ENCODE results near the gene STXBP6.

The STXBP6 gene

DNA sequence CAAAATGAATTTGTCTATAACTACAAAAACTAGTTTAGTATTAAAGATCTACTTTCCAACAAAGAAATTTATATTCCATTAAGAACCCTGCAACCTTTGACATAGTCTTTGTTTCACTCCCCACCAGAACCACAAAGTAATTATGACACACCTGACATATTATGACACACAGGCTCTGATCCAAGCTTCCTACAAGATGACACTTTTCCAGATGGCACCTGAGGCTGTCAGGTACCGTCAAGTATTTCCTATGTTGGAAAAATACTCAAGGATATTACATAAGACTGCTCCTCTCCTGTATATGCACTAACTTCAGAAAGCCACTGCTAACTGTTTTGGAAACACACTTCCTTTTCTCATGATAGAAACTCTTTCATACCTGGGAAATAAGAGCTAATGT is 38.9 kb downstream of the STXBP6 start:
- no peak for DNase-seq

DNA sequence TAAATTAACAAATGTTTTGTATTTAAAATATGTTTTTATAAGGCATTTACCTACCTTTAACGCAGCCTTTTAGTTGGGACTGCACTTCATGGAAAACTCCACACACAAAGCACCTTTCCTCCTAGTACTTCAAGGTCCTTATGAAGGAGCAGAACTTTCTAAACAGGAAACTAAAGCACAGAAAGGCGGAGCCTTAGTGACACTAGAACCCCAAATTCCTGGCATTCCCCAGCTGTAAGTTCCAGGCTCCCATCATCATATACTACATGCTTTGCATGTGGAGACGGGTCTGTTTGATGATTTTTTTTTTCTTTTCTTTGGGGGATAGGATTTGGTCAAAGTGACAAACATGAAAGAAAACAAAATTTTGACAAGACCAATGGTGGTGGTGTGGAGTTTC is 39.5 kb downstream of the STXBP6 start:
- DNase-seq = no peak

DNA sequence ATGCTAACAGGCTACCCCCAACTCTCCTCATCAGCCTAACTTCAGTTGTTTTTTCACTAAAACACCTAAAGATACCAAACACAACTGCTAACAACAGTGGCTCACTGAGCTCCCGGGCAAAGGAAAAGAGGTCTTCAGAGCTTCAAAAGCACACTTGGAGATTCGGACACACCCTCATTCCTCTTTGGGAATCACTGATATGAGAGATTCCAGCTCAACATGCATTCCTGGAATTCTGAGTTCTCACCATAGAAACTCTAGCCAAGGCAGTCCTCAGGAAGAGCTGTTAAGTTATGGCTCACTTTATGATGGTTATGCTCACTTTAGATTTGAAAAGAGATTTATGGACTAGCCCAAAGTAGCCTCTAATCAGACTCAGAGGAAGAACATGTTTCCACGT is 40.1 kb downstream of the STXBP6 start:
- no peak for DNase-seq

DNA sequence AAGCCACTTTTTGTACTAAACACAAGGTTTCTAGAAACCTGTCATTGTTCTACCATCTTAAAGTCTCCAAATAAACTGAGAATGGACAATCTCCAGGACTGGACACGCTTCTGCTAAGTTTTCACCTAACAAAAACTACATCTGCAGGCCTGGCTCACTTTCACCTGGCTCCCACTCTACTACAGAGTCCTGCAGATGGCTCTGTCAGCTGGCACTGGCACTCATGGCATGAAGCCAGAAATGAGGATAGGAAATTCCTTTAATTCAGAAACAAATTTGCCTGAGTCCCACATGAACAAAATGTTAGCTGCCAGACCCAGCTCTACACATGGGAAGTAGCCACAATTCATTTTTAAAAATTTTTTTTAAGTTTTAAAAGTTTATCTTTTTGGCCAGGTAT is 42.1 kb downstream of the STXBP6 start:
- no peak for DNase-seq

- DNase-seq = no peak
Measured at GRCh38 chr14:25006961-25007795, 42.8 kb downstream of the STXBP6 start.

- no peak for DNase-seq
Measured at GRCh38 chr14:25006031-25006430, 43.9 kb downstream of the STXBP6 start.

DNA sequence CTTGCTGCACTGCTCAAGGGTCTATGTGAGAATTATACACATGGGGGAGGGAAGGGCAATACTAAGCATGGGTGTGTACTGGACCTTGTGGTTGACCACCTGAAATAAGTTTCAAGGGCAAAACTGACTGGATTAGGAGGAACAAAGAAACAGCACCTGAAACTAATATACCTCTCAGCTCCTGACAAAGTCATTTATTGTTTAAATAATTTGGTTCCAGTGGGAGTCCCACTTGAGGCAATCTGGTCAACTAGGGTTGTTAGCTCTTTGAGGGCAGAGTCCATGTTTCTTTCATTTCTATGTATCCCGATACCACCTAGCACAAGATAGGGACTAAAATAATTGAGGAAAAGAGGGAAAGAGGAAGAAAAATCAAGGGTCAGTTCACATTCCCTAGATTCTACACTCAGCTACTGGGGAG is 45.5 kb downstream of the STXBP6 start:
- no peak for DNase-seq

GRCh38 chr14:25003537-25003936 is 46.4 kb downstream of the STXBP6 start:
- no peak for DNase-seq

- no peak for DNase-seq
Measured at GRCh38 chr14:25001601-25002000, 48.3 kb downstream of the STXBP6 start.

- no peak for DNase-seq
Measured at GRCh38 chr14:25001156-25001555, 48.8 kb downstream of the STXBP6 start.

DNA sequence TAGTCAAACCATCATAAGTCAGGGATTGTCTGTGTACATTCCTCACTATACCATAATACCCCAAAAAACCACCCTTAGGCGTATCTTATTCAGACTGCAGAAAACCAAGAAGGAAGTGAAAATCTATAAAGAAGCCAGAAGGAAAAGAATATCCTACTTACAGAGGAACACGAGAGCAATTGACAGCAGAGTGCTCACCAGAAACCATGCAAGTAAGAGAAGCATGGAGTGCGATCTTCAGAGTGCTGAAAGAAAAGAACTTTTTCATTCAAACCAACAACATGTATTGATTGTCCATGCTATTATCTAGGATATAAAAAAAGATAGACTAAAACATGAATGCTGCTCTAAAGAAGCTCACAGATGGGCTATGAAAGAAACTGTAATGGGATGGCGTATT is 50.8 kb downstream of the STXBP6 start:
- no peak for DNase-seq

GRCh38 chr14:24996930-24997725 is 52.8 kb downstream of the STXBP6 start:
- DNase-seq = no peak

DNA sequence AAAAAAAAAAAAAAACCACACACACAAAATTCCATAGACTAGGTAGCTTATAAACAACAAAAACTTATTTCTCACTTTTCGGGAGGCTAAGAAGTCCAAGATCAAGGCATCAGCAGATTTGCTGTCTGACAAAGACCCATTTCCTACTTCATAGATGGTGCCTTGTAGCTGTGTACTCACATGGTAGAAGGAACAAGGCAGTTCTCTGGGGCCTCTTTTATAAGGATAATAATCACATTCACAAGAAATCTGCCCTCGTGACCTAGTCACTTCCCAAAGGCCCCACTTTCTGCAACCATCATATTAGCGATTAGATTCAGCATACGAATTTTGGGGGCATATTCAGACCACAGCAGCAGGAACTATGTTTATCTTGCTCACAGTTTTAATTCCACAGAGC is 54.9 kb downstream of the STXBP6 start:
- DNase-seq = no peak

- no peak for DNase-seq
Measured at GRCh38 chr14:24993631-24994030, 56.3 kb downstream of the STXBP6 start.

DNA sequence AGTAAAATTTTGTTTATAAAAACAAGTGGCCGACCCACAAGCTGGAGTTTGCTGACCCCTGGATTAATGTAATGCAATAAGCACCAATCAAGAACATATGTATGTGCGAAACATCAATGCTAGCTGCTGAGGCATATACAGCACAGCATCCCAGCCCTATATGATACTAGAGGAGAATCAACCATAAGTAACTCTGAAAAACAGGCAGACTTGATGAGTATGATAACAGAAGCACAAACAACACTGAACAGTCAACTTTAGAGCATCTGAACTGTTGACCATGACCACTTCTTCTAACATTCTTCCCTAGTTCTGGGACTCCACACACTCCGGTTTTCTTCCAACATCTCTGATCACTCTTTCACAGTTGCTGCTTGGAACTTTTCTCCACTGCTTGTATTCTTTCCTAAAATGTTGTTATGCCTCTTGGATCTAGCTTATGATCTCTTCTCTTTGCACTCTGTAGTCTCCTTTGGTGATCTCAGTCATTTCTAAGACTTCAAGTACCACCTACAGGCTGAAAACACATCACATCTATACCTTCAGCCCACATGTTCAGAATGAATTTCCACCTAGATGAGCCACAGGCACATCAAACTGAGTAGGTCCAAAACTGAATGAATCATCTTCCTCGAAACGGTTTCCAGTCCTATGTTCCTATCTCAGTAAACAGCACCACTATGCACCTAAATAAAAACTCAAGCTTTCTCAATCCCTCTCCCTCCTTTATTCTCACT is 57.2 kb downstream of the STXBP6 start:
- DNase-seq = no peak

DNA sequence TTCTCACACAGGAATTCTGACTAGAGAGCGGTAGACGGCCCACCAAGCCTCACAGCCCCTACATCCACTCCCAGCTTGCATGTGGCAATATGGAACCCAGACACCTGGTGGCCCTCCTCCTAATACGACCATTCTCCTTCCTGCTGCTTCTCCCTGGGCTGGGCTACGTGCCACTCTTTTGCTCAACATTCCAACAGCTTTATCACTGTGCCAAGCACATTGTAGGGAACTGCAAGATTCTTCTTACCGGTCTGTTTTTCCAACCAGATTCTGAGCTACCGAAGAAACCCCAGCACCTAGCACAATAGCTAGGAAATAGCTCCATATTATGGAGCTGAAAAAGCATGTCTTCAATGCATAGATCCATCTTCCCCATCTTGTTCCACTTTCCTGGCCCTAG is 58.1 kb downstream of the STXBP6 start:
- DNase-seq = no peak

DNA sequence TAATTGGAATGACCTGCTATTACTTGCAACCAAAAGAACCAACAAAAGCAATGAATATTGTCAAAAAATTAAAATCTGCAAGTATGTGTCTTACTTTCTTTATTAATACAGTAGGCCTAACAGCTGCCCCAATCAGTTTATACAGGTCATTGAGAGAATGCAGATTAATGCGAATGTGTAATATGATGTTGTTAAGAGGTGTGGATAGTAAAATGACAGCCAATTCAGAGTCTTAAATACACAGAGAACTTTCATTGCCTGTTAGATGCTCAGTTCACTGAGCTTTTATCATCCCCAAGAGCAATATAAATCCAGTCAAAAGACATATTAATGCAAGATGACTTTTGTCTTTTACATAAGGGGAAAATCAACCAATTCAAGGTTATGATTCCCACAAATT is 58.7 kb downstream of the STXBP6 start:
- DNase-seq = no peak

- DNase-seq = no peak
Measured at GRCh38 chr14:24990773-24991172, 59.2 kb downstream of the STXBP6 start.

DNA sequence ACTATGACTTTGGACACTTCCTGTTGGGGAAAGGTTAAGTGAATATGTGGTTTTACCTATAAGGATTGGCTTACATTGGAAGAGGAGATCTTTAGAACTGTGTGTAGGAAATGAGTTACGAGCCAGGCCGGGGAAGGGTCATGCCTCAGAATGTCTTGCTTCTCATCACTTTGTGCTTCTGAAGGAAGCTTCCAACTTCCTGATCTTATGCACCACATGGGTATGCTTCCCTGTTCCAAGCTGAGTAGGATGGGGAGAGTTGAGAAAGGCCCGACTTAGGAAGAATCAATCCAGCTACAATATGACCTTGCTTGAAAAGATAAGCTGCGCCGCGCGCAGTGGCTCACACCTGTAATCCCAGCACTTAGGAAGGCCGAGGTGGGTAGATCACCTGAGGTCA is 59.9 kb downstream of the STXBP6 start:
- DNase-seq = no peak

GRCh38 chr14:24988760-24989159 is 61.2 kb downstream of the STXBP6 start:
- no peak for DNase-seq

DNA sequence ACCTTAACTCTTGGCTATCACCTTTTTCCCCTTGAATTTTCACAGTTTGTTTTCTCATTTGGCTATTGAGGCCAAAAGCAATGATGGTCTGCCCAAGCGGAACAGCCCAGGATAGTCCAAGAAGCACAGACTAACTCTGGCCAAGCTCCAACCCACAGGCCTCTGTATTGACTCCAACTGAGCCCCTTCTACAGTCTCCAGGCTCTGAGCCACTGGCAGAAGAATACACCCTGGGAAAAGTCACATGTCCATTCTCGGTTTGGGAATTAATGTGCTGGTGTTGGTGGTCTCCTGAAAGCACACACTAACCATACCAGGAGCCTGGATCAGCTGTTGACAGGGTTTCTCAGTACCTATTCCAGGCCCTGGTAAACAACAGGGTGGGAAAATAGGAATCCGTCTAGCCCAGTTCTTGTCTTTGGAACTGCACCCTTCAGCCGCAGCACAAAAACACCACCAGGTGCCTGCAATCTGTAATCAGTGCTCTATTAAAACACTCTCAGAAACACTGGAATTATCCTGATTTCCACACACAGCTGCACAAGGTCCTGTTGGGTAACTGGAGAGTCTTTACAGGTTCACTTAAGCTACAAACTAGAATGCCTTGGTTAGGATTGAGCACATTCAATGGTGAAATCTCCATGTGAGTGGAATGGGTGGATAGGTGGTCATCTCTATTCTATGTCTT is 63.6 kb downstream of the STXBP6 start:
- no peak for DNase-seq

GRCh38 chr14:24984846-24985589 is 64.9 kb downstream of the STXBP6 start:
- no peak for DNase-seq

Data from stimulated activated naive CD4-positive, alpha-beta T cell treated with Interleukin-2 at 50 U/mL for 16 hours (primary cell).